ENCODE data around the gene GLIPR1L2. TPM values are rescaled to one million over a fixed set of nuclear protein-coding genes. Genes with fewer than 3 reads are reported as not detected.

GLIPR1L2 gene
- total and polyA plus RNA-seq, 10 of the 15 experiments (the other 5 are each of a cell fraction or from before 2014, with no cell fraction given): 0.04 to 0.39 (median 0.09) TPM; not detected in 3

- TF ChIP-seq FOXM1 (IDR thresholded peaks at IDR 0.05; ENCODE audit: low read depth, low read length): peak; percentile 81
- TF ChIP-seq NR2C2 (IDR thresholded peaks at IDR 0.05; ENCODE audit: borderline replicate concordance, control insufficient read depth, insufficient read length, low read depth): no peak
- TF ChIP-seq JUND (IDR thresholded peaks at IDR 0.05; ENCODE audit: low read depth, low read length): no peak
- peak; percentile 44; the same call in 1 of the 2 replicates for TF ChIP-seq SMAD5 (IDR thresholded peaks at IDR 0.05; ENCODE audit: low read depth)
- peak; percentile 84 for TF ChIP-seq CBFB (IDR thresholded peaks at IDR 0.05; ENCODE audit: low read depth)
- no peak for TF ChIP-seq USF2 (IDR thresholded peaks at IDR 0.05; ENCODE audit: borderline replicate concordance, low read depth, low read length)
- TF ChIP-seq IKZF2 (IDR thresholded peaks at IDR 0.05): peak; percentile 7 to 42; a peak in 1 of 4 replicates
- peak; percentile 56; the same call in 1 of the 2 replicates for TF ChIP-seq ATF7 (IDR thresholded peaks at IDR 0.05; ENCODE audit: low read depth)
- TF ChIP-seq SREBF1 (IDR thresholded peaks at IDR 0.05; ENCODE audit: low read length): no peak
- peak; percentile 93 for TF ChIP-seq CREB1 (IDR thresholded peaks at IDR 0.05; ENCODE audit: low read depth)
- TF ChIP-seq PML (IDR thresholded peaks at IDR 0.05; ENCODE audit: low read length): 0 out of 2 replicates have a peak, but pooled peaks have one; percentile 8
- TF ChIP-seq TARDBP (IDR thresholded peaks at IDR 0.05; ENCODE audit: borderline replicate concordance): no peak
- TF ChIP-seq MLLT1 (IDR thresholded peaks at IDR 0.05): 0 out of 2 replicates have a peak, but pooled peaks have one; percentile 22
- TF ChIP-seq CTCF (IDR thresholded peaks at IDR 0.05 in 2 of 3, conservative IDR thresholded peaks at IDR 0.05 in 1 of 3; ENCODE audit: control insufficient read depth in 2 of 3, extremely low read depth in 1 of 3, insufficient read depth in 1 of 3, low read depth in 3 of 3, low read length in 3 of 3): peak; percentile 79 to 91 (median 90)
- TF ChIP-seq WRNIP1 (IDR thresholded peaks at IDR 0.05; ENCODE audit: borderline replicate concordance, low read depth, low read length): no peak
- peak; percentile 54; the same call in 1 of the 2 replicates for TF ChIP-seq GATAD2B (conservative IDR thresholded peaks at IDR 0.05; ENCODE audit: low read depth)
- peak; percentile 88 for TF ChIP-seq CBX5 (IDR thresholded peaks at IDR 0.05; ENCODE audit: low read depth)
- TF ChIP-seq TCF12 (IDR thresholded peaks at IDR 0.05; ENCODE audit: low read depth, low read length): 0 out of 2 replicates have a peak, but pooled peaks have one; percentile 32
- no peak for TF ChIP-seq EP300 (IDR thresholded peaks at IDR 0.05; ENCODE audit: borderline replicate concordance in 1 of 2, control insufficient read depth in 1 of 2, low read depth in 2 of 2, low read length in 2 of 2)
- no peak for TF ChIP-seq ZBTB11 (CRISPR knock-in tag; IDR thresholded peaks at IDR 0.05)
- 0 out of 2 replicates have a peak, but pooled peaks have one; percentile 59 for TF ChIP-seq SIN3A (IDR thresholded peaks at IDR 0.05; ENCODE audit: low read depth, low read length)
- TF ChIP-seq HDGF (IDR thresholded peaks at IDR 0.05): peak; percentile 96
- peak; percentile 91 for TF ChIP-seq NRF1 (conservative IDR thresholded peaks at IDR 0.05; ENCODE audit: low read depth, low read length)
- no peak for TF ChIP-seq KLF5 (IDR thresholded peaks at IDR 0.05; ENCODE audit: partially characterized antibody)
Measured at GRCh38 chr12:75390899-75391538, at the start of gene GLIPR1L2 (continued).

Measured in GM12878 (cell line).